Stimulated activated CD4-positive, alpha-beta T cell treated with anti-CD3 and anti-CD28 coated beads, Interleukin-1b, Interleukin-23, amount 100 ng/mL, for 1 hour (primary cell): ENCODE results near the gene TNFSF4.

Source experiments
- DNase-seq, 2 donors: peaks; one replicate each; pipeline ENCODE4 v3.0.0-alpha.2; 2020; ENCODE audit warnings: low read depth in 2 of 2

The TNFSF4 gene

GRCh38 chr1:173210716-173211231, 3.6 kb upstream of the TNFSF4 start:
- no peak for DNase-seq

GRCh38 chr1:173210283-173210682, 3.2 kb upstream of the TNFSF4 start:
- DNase-seq = no peak

GRCh38 chr1:173208868-173209267, 1.7 kb upstream of the TNFSF4 start:
- no peak for DNase-seq

GRCh38 chr1:173208146-173208545, 1.0 kb upstream of the TNFSF4 start:
- no peak for DNase-seq

- no peak for DNase-seq
Measured at GRCh38 chr1:173205146-173206051, 1.7 kb downstream of the TNFSF4 start.

GRCh38 chr1:173204693-173205092, 2.4 kb downstream of the TNFSF4 start:
- DNase-seq = no peak

GRCh38 chr1:173202424-173203145, 4.5 kb downstream of the TNFSF4 start:
- no peak for DNase-seq

GRCh38 chr1:173201969-173202368, 5.2 kb downstream of the TNFSF4 start:
- no peak for DNase-seq

- DNase-seq = no peak
Measured at GRCh38 chr1:173195596-173196088, 11.5 kb downstream of the TNFSF4 start.

GRCh38 chr1:173193639-173194038, 13.5 kb downstream of the TNFSF4 start:
- no peak for DNase-seq

- DNase-seq = no peak
Measured at GRCh38 chr1:173191011-173191705, 16.0 kb downstream of the TNFSF4 start.

- DNase-seq = no peak
Measured at GRCh38 chr1:173190101-173190936, 16.8 kb downstream of the TNFSF4 start.

- DNase-seq = no peak
Measured at GRCh38 chr1:173187671-173188237, 19.4 kb downstream of the TNFSF4 start.

GRCh38 chr1:173181791-173182190, 25.3 kb downstream of the TNFSF4 start:
- DNase-seq = no peak

- DNase-seq = no peak
Measured at GRCh38 chr1:173176246-173176645, 30.9 kb downstream of the TNFSF4 start.

- no peak for DNase-seq
Measured at GRCh38 chr1:173175514-173176145, 31.5 kb downstream of the TNFSF4 start.

- no peak for DNase-seq
Measured at GRCh38 chr1:173173388-173173787, 33.7 kb downstream of the TNFSF4 start.

GRCh38 chr1:173171152-173171551, 36.0 kb downstream of the TNFSF4 start:
- no peak for DNase-seq

GRCh38 chr1:173168941-173169340, 38.2 kb downstream of the TNFSF4 start:
- DNase-seq = no peak

- no peak for DNase-seq
Measured at GRCh38 chr1:173164686-173165085, 42.4 kb downstream of the TNFSF4 start.
